Liver (tissue), 9 donors: Measurements from ENCODE around the gene CYBB. TPM values are rescaled to one million over a fixed set of nuclear protein-coding genes. Genes with fewer than 3 reads are reported as not detected.

Source experiments
- DNase-seq: peaks from one replicate; pipeline ENCODE4 v3.0.0-alpha.2; 2017; ENCODE audit warnings: low spot score
- H3K27ac ChIP-seq, 2 donors: one replicate each; pipeline ENCODE4 v1.7.0; 2013; ENCODE audit warnings: inconsistent platforms in 2 of 2, low read length in 2 of 2, control low read depth in 1 of 2, low read depth in 1 of 2, mild to moderate bottlenecking in 1 of 2
- H3K27me3 ChIP-seq, 4 donors: one replicate each; pipeline versions ENCODE4 v1.6.1 to v1.7.0; 2013; ENCODE audit warnings: low read length in 3 of 4, inconsistent platforms in 1 of 4, mild to moderate bottlenecking in 1 of 4, moderate library complexity in 1 of 4; ENCODE audit not compliant: control insufficient read depth in 4 of 4, insufficient read depth in 4 of 4
- H3K36me3 ChIP-seq, 4 donors: one replicate each; pipeline versions ENCODE4 v1.6.1 to v1.7.0; 2013; ENCODE audit warnings: low read length in 3 of 4, mild to moderate bottlenecking in 3 of 4, low read depth in 1 of 4, moderate library complexity in 1 of 4; ENCODE audit not compliant: control insufficient read depth in 4 of 4, insufficient read depth in 3 of 4
- H3K4me1 ChIP-seq, 4 donors: one replicate each; pipeline versions ENCODE4 v1.6.1 to v1.7.0; 2013; ENCODE audit warnings: low read length in 3 of 4, mild to moderate bottlenecking in 3 of 4, moderate library complexity in 1 of 4; ENCODE audit not compliant: control insufficient read depth in 4 of 4, insufficient read depth in 4 of 4
- H3K4me3 ChIP-seq, 3 donors: one replicate each; pipeline versions ENCODE4 v1.6.1 to v1.7.0; 2013; ENCODE audit warnings: low read length in 3 of 3, control low read depth in 1 of 3, low read depth in 1 of 3, mild to moderate bottlenecking in 1 of 3
- H3K9ac ChIP-seq, 2 donors: one replicate each; pipeline ENCODE4 v1.7.0; 2013; ENCODE audit warnings: low read length in 2 of 2, mild to moderate bottlenecking in 2 of 2, moderate library complexity in 2 of 2, control low read depth in 1 of 2, low read depth in 1 of 2
- H3K9me3 ChIP-seq, 4 donors: one replicate each; pipeline versions ENCODE4 v1.6.1 to v1.7.0; 2013; ENCODE audit warnings: low read length in 3 of 4; ENCODE audit not compliant: control insufficient read depth in 4 of 4
- ATF3 ChIP-seq: IDR thresholded peaks from 2 replicates; pipeline ENCODE4 v1.6.1; 2016; ENCODE audit warnings: antibody characterized with exemption
- CTCF ChIP-seq: fragments of 150-350 bp; IDR thresholded peaks from 2 replicates; pipeline ENCODE4 v1.5.1; 2017; ENCODE audit warnings: improper control_type of control experiment, low read depth, low read length; ENCODE audit not compliant: missing input control
- EGR1 ChIP-seq, 2 donors: IDR thresholded peaks; 2 replicates each; pipeline ENCODE4 v1.6.1; 2016 to 2018; ENCODE audit warnings: antibody characterized with exemption in 2 of 2, low read depth in 2 of 2
- FOXA1 ChIP-seq: IDR thresholded peaks from 2 replicates; pipeline ENCODE4 v1.6.1; 2016; ENCODE audit warnings: antibody characterized with exemption
- FOXA2 ChIP-seq: IDR thresholded peaks from 2 replicates; pipeline ENCODE4 v1.6.1; 2016; ENCODE audit warnings: antibody characterized with exemption
- GABPA ChIP-seq, 2 donors: IDR thresholded peaks in 1 of 2; conservative IDR thresholded peaks in 1 of 2; 2 replicates each; pipeline ENCODE4 v1.6.1; 2016; ENCODE audit warnings: antibody characterized with exemption in 2 of 2, mild to moderate bottlenecking in 1 of 2, moderate library complexity in 1 of 2
- HNF4A ChIP-seq, 2 donors: conservative IDR thresholded peaks; 2 replicates each; pipeline ENCODE4 v1.6.1; 2016; ENCODE audit warnings: antibody characterized with exemption in 2 of 2, mild to moderate bottlenecking in 2 of 2
- HNF4G ChIP-seq: IDR thresholded peaks from 2 replicates; pipeline ENCODE4 v1.6.1; 2016; ENCODE audit warnings: antibody characterized with exemption
- JUND ChIP-seq, 2 donors: IDR thresholded peaks; 2 replicates each; pipeline ENCODE4 v1.6.1; 2016; ENCODE audit warnings: antibody characterized with exemption in 2 of 2
- RAD21 ChIP-seq, 2 donors: IDR thresholded peaks; 2 replicates each; pipeline ENCODE4 v1.6.1; 2016; ENCODE audit warnings: antibody characterized with exemption in 2 of 2, mild to moderate bottlenecking in 2 of 2
- RXRA ChIP-seq, 2 donors: IDR thresholded peaks; 2 replicates each; pipeline ENCODE4 v1.6.1; 2017 to 2018; ENCODE audit warnings: antibody characterized with exemption in 2 of 2, mild to moderate bottlenecking in 1 of 2
- SP1 ChIP-seq: IDR thresholded peaks from 2 replicates; pipeline ENCODE4 v1.6.1; 2018; ENCODE audit warnings: antibody characterized with exemption, mild to moderate bottlenecking
- TAF1 ChIP-seq: conservative IDR thresholded peaks from 2 replicates; pipeline ENCODE4 v1.6.1; 2016; ENCODE audit warnings: antibody characterized with exemption, mild to moderate bottlenecking
- YY1 ChIP-seq: IDR thresholded peaks from 2 replicates; pipeline ENCODE4 v1.6.1; 2016; ENCODE audit warnings: antibody characterized with exemption, mild to moderate bottlenecking
- WGBS: extraction: QIAGEN DNeasy Blood & Tissue Kit; methylation state at CpG from one replicate; pipeline ENCODE4 v1.1.7; 2013; 5-methylcytosine and 5-hydroxymethylcytosine counted together
- polyA plus RNA-seq, 2 donors: library from polyadenylated mRNA; stranded (reverse) in 1 of 2; unstranded in 1 of 2; fragments of 200-250 nt in 1 of 2; fragments of >200 nt in 1 of 2; fragmentation: Nextera tagmentation in 1 of 2; extraction: Ambion mirVana in 1 of 2; gene quantifications; one replicate each; pipeline versions ENCODE4 v1.2.1 to v1.2.3, GENCODE V29; 2013 to 2015
- total RNA-seq, 2 donors: library from RNA; depleted of rRNA; stranded (reverse); fragments of >200 nt; gene quantifications; one replicate each; pipeline ENCODE4 v1.2.3, GENCODE V29; 2014
- TF ChIP-seq, protein P1 (sequence below): IDR thresholded peaks from 2 replicates; pipeline ENCODE4 v1.6.1; 2016; ENCODE audit warnings: antibody characterized with exemption, mild to moderate bottlenecking
- TF ChIP-seq, protein P2 (sequence below): IDR thresholded peaks from 2 replicates; pipeline ENCODE4 v1.6.1; 2016; ENCODE audit warnings: antibody characterized with exemption
- TF ChIP-seq, protein P3 (sequence below): IDR thresholded peaks from 2 replicates; pipeline ENCODE4 v1.6.1; 2016; ENCODE audit warnings: antibody characterized with exemption
- donor health status: healthy.
- donor health status: healthy.
- donor health status: healthy.
- donor health status: healthy.
- donor health status: healthy.

Gene CYBB
- total and polyA plus RNA-seq, 4 donors, result 2.8 to 65.7 (median 14.5) TPM

- WGBS, result 91% methylated on average over 1 of the region's 1 CpG
- peaks cover 0 to 2% (median 0%) of the 10 kb centered on the region in 4 donors for H3K4me1 ChIP-seq
- no peak overlapping the region for H3K9ac ChIP-seq
- DNase-seq, result no peak
- no peak overlapping the region for H3K27ac ChIP-seq
- no peaks in the 10 kb centered on the region for H3K9me3 ChIP-seq
- no peak overlapping the region for H3K4me3 ChIP-seq
- no peaks in the 10 kb centered on the region for H3K27me3 ChIP-seq
- no peaks in the 10 kb centered on the region for H3K36me3 ChIP-seq
- TF ChIP-seq HNF4G (no peak), YY1 (no peak), ATF3 (no peak), RXRA (IDR thresholded peaks at IDR 0.05) (no peak), JUND (IDR thresholded peaks at IDR 0.05) (no peak), SP1 (no peak), CTCF (no peak), RAD21 (IDR thresholded peaks at IDR 0.05) (no peak), GABPA (IDR thresholded peaks at IDR 0.05 in 1 of 2, conservative IDR thresholded peaks at IDR 0.05 in 1 of 2) (no peak), TAF1 (no peak)
- TF ChIP-seq, protein P1, sequence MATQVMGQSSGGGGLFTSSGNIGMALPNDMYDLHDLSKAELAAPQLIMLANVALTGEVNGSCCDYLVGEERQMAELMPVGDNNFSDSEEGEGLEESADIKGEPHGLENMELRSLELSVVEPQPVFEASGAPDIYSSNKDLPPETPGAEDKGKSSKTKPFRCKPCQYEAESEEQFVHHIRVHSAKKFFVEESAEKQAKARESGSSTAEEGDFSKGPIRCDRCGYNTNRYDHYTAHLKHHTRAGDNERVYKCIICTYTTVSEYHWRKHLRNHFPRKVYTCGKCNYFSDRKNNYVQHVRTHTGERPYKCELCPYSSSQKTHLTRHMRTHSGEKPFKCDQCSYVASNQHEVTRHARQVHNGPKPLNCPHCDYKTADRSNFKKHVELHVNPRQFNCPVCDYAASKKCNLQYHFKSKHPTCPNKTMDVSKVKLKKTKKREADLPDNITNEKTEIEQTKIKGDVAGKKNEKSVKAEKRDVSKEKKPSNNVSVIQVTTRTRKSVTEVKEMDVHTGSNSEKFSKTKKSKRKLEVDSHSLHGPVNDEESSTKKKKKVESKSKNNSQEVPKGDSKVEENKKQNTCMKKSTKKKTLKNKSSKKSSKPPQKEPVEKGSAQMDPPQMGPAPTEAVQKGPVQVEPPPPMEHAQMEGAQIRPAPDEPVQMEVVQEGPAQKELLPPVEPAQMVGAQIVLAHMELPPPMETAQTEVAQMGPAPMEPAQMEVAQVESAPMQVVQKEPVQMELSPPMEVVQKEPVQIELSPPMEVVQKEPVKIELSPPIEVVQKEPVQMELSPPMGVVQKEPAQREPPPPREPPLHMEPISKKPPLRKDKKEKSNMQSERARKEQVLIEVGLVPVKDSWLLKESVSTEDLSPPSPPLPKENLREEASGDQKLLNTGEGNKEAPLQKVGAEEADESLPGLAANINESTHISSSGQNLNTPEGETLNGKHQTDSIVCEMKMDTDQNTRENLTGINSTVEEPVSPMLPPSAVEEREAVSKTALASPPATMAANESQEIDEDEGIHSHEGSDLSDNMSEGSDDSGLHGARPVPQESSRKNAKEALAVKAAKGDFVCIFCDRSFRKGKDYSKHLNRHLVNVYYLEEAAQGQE, result no peak
- TF ChIP-seq, protein P2, sequence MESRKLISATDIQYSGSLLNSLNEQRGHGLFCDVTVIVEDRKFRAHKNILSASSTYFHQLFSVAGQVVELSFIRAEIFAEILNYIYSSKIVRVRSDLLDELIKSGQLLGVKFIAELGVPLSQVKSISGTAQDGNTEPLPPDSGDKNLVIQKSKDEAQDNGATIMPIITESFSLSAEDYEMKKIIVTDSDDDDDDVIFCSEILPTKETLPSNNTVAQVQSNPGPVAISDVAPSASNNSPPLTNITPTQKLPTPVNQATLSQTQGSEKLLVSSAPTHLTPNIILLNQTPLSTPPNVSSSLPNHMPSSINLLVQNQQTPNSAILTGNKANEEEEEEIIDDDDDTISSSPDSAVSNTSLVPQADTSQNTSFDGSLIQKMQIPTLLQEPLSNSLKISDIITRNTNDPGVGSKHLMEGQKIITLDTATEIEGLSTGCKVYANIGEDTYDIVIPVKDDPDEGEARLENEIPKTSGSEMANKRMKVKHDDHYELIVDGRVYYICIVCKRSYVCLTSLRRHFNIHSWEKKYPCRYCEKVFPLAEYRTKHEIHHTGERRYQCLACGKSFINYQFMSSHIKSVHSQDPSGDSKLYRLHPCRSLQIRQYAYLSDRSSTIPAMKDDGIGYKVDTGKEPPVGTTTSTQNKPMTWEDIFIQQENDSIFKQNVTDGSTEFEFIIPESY, result no peak
- TF ChIP-seq, protein P3, sequence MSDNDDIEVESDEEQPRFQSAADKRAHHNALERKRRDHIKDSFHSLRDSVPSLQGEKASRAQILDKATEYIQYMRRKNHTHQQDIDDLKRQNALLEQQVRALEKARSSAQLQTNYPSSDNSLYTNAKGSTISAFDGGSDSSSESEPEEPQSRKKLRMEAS, result no peak
These were observed 32.9 kb upstream of the CYBB start for GRCh38 chrX:37746951-37747350.

- Histone ChIP-seq H3K36me3 (no peaks in the 10 kb centered on the region), H3K27me3 (no peaks in the 10 kb centered on the region), H3K9me3 (no peaks in the 10 kb centered on the region), H3K27ac (no peak overlapping the region), H3K4me1 (no peaks in the 10 kb centered on the region), H3K4me3 (no peak overlapping the region), H3K9ac (no peak overlapping the region)
- DNase-seq, result no peak
- no peak for TF ChIP-seq YY1
- TF ChIP-seq TAF1, result no peak
- no peak for TF ChIP-seq HNF4A (conservative IDR thresholded peaks at IDR 0.05)
- TF ChIP-seq JUND (IDR thresholded peaks at IDR 0.05), result no peak
- TF ChIP-seq RAD21 (IDR thresholded peaks at IDR 0.05), result no peak
- no peak for TF ChIP-seq EGR1 (IDR thresholded peaks at IDR 0.05; ENCODE audit: low read depth in 2 of 2)
- TF ChIP-seq FOXA2, result no peak
- no peak for TF ChIP-seq HNF4G
- no peak for TF ChIP-seq RXRA (IDR thresholded peaks at IDR 0.05)
- TF ChIP-seq, protein P1, result no peak
- TF ChIP-seq, protein P2, result no peak
- no peak for TF ChIP-seq SP1
- TF ChIP-seq FOXA1, result no peak
- 72% methylated on average over 2 of the region's 2 CpGs for WGBS
These were observed 27.6 kb upstream of the CYBB start for GRCh38 chrX:37752281-37752680.
